ENCODE measurements around the gene ATP11A.

- TF ChIP-seq CTCF (IDR thresholded peaks at IDR 0.05) (no peak), POLR2A (IDR thresholded peaks at IDR 0.05) (no peak), POLR2AphosphoS5 (IDR thresholded peaks at IDR 0.05) (no peak)
Observed at GRCh38 chr13:112894423-112894672, 204.5 kb downstream of the ATP11A start.
